Neural progenitor cell (in vitro differentiated cells): ENCODE measurements around the gene DNAH10. TPM values are rescaled to one million over a fixed set of nuclear protein-coding genes. Genes with fewer than 3 reads are reported as not detected.
"Not testable (repeated sequence)": the region's sequence is repeated elsewhere in the genome, so short reads cannot be mapped to it uniquely, and the experiment has no call there.

Experiments used
- DNase-seq: peaks from one replicate; pipeline ENCODE4 v3.0.0-alpha.2; 2016; ENCODE audit warnings: low spot score
- H2AFZ ChIP-seq: fragments of 200-600 bp; sonication (generic); replicated peaks from 2 replicates; pipeline ENCODE4 v1.6.1; 2016; ENCODE audit warnings: antibody characterized with exemption
- H3F3A ChIP-seq: fragments of 200-600 bp; sonication (generic); 2 replicates; pipeline ENCODE4 v1.6.1; 2016; ENCODE audit warnings: antibody characterized with exemption, low read depth
- H3K27ac ChIP-seq: fragments of 200-600 bp; sonication (generic); 2 replicates; pipeline ENCODE4 v1.5.1; 2016; ENCODE audit warnings: mild to moderate bottlenecking
- H3K27me3 ChIP-seq: fragments of 200-600 bp; sonication (generic); 2 replicates; pipeline ENCODE4 v1.6.1; 2016; ENCODE audit warnings: mild to moderate bottlenecking, moderate library complexity
- H3K36me3 ChIP-seq: fragments of 200-600 bp; sonication (generic); 2 replicates; pipeline ENCODE4 v1.5.1; 2016
- H3K4me1 ChIP-seq: fragments of 200-600 bp; sonication (generic); 2 replicates; pipeline ENCODE4 v1.6.1; 2016; ENCODE audit warnings: mixed run types
- H3K4me2 ChIP-seq: fragments of 200-600 bp; sonication (generic); 2 replicates; pipeline ENCODE4 v1.6.1; 2016
- H3K4me3 ChIP-seq: fragments of 200-600 bp; sonication (generic); 2 replicates; pipeline ENCODE4 v1.5.1; 2016
- H3K79me2 ChIP-seq: fragments of 200-600 bp; sonication (generic); 2 replicates; pipeline ENCODE4 v1.6.1; 2016; ENCODE audit warnings: low read depth
- H3K9ac ChIP-seq: fragments of 200-600 bp; sonication (generic); 2 replicates; pipeline ENCODE4 v1.6.1; 2016
- H3K9me3 ChIP-seq: fragments of 200-600 bp; sonication (generic); 2 replicates; pipeline ENCODE4 v1.5.1; 2016; ENCODE audit warnings: low read depth
- H4K20me1 ChIP-seq: fragments of 200-600 bp; sonication (generic); 2 replicates; pipeline ENCODE4 v1.6.1; 2016; ENCODE audit warnings: low read depth
- H3K27ac Mint-ChIP-seq: 3 replicates; pipeline ENCODE4 v1.8.0; 2021; ENCODE audit warnings: mixed read lengths
- H3K27me3 Mint-ChIP-seq: 2 replicates; pipeline ENCODE4 v1.8.0; 2022; ENCODE audit warnings: low read depth, mild to moderate bottlenecking, inconsistent platforms, moderate library complexity, mixed read lengths; ENCODE audit not compliant: insufficient read depth
- H3K36me3 Mint-ChIP-seq: 3 replicates; pipeline ENCODE4 v1.8.0; 2021; ENCODE audit warnings: mixed read lengths
- H3K4me1 Mint-ChIP-seq: 3 replicates; pipeline ENCODE4 v1.8.0; 2021; ENCODE audit warnings: mixed read lengths
- H3K4me3 Mint-ChIP-seq: 3 replicates; pipeline ENCODE4 v1.8.0; 2021; ENCODE audit warnings: mild to moderate bottlenecking, moderate library complexity, mixed read lengths
- H3K9me3 Mint-ChIP-seq: 3 replicates; pipeline ENCODE4 v1.8.0; 2020; ENCODE audit warnings: mixed read lengths
- EZH2 ChIP-seq: fragments of 200-600 bp; sonication (generic); IDR thresholded peaks from 2 replicates; pipeline ENCODE4 v1.6.1; 2017; ENCODE audit warnings: antibody characterized with exemption, mild to moderate bottlenecking, moderate library complexity
- EZH2phosphoT487 ChIP-seq: fragments of 200-600 bp; sonication (generic); IDR thresholded peaks from 2 replicates; pipeline ENCODE4 v1.6.1; 2017; ENCODE audit warnings: antibody characterized with exemption
- total RNA-seq: library from RNA; depleted of rRNA; stranded (reverse); fragments of >200 nt; gene quantifications from 2 replicates; pipeline ENCODE4 v1.2.3, GENCODE V29; 2015; ENCODE audit warnings: low replicate concordance
- TF ChIP-seq, protein P1 (sequence below): fragments of 200-600 bp; sonication (generic); IDR thresholded peaks from 2 replicates; pipeline ENCODE4 v1.5.1; 2017; ENCODE audit warnings: antibody characterized with exemption, mild to moderate bottlenecking

Gene DNAH10
- total RNA-seq, 1 donor from 2014 or later, result 0.26 TPM

DNA sequence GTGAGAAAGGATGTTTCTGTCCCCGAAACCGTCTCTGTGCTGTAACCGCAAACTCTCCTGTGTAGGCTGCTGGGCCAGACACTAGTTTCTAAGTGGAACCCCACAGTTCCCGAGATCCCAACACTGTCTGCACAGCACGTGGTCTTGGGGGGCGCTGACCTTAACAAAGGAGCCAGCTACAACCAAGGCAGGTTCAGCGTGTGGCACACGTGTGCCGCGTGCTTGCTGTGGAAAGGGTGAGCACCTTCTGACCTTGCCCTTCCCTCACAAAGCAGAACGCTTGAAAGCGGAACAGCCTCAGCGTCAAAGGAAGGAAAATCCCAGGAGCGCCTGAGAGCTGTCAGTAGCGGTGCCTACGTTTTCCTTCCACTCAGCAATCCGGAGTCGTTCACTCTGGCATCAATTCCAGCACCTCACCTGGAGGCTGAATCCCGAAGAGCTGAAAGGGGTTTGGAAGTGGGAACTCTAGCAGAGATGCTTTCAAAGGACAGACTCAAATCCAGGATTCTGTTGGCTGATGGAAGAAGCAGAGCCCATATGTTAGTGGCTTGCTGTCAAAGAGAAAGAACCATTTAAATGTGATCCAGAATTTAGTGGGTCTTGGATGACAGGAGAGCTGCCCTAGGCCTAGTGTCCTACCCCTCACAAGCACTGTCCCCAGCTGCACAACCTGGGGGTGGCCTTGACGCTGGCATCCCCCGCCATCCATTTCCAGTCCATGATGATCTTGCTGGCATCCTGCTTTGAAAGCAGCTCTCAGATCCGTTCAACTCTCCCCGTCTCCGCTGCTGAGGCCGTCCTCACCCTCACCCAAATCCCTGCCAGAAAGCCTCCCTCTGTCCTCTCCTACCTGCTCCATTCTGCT, 183.4 kb downstream of the DNAH10 start:
- TF ChIP-seq EZH2 (no peak), EZH2phosphoT487 (no peak)
- TF ChIP-seq, protein P1, sequence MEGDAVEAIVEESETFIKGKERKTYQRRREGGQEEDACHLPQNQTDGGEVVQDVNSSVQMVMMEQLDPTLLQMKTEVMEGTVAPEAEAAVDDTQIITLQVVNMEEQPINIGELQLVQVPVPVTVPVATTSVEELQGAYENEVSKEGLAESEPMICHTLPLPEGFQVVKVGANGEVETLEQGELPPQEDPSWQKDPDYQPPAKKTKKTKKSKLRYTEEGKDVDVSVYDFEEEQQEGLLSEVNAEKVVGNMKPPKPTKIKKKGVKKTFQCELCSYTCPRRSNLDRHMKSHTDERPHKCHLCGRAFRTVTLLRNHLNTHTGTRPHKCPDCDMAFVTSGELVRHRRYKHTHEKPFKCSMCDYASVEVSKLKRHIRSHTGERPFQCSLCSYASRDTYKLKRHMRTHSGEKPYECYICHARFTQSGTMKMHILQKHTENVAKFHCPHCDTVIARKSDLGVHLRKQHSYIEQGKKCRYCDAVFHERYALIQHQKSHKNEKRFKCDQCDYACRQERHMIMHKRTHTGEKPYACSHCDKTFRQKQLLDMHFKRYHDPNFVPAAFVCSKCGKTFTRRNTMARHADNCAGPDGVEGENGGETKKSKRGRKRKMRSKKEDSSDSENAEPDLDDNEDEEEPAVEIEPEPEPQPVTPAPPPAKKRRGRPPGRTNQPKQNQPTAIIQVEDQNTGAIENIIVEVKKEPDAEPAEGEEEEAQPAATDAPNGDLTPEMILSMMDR, result no peak
- Mint-ChIP-seq H3K4me1 (peaks cover 45% of the 10 kb centered on the region), H3K27me3 (peaks cover 2% of the 10 kb centered on the region), H3K27ac (peak overlapping the region; percentile 17), H3K36me3 (peaks cover 26% of the 10 kb centered on the region), H3K9me3 (peaks cover 9% of the 10 kb centered on the region), H3K4me3 (no peak overlapping the region)
- H3K27ac ChIP-seq, result no peak overlapping the region
- no peak for DNase-seq
- peaks cover 8% of the 10 kb centered on the region for H3K27me3 ChIP-seq
- H3K79me2 ChIP-seq, result no peaks in the 10 kb centered on the region
- H3K4me2 ChIP-seq, result no peak overlapping the region
- H3K36me3 ChIP-seq, result no peaks in the 10 kb centered on the region
- H3K4me1 ChIP-seq, result peaks cover 10% of the 10 kb centered on the region
- H2AFZ ChIP-seq, result no peak overlapping the region
- H4K20me1 ChIP-seq, result no peaks in the 10 kb centered on the region
- H3K9me3 ChIP-seq, result no peaks in the 10 kb centered on the region
- no peak overlapping the region for H3K9ac ChIP-seq
- no peaks in the 10 kb centered on the region for H3F3A ChIP-seq
- H3K4me3 ChIP-seq, result no peak overlapping the region

DNA sequence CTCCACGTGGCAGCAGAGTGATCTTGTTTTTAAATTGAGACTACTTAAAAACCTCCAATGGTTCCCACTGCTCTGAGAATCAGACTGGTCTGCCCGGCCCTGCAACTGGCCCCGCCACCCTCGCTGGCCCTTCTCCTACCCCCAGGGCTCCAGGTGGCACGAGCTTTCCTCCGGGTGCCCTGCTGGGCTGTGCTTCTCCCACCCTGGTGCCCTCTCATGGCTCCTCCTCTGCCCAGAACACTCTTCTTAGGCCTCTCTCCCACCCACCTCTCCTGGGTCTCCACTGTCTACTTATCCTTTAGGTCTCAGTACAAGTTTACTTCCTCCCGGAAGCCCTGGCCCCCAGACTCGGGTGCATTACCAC, 184.0 kb downstream of the DNAH10 start:
- peaks cover 8% of the 10 kb centered on the region for H3K27me3 ChIP-seq
- DNase-seq, result no peak
- peaks cover 2% of the 10 kb centered on the region for H3K27me3 Mint-ChIP-seq
- no peak overlapping the region for H3K4me3 Mint-ChIP-seq
- TF ChIP-seq EZH2, result no peak
- H3K36me3 Mint-ChIP-seq, result peaks cover 26% of the 10 kb centered on the region
- no peak overlapping the region for H3K9ac ChIP-seq
- no peak overlapping the region for H3K4me3 ChIP-seq
- H2AFZ ChIP-seq, result no peak overlapping the region
- peaks cover 9% of the 10 kb centered on the region for H3K9me3 Mint-ChIP-seq
- H3K27ac ChIP-seq, result no peak overlapping the region
- no peaks in the 10 kb centered on the region for H4K20me1 ChIP-seq
- no peaks in the 10 kb centered on the region for H3K9me3 ChIP-seq
- no peaks in the 10 kb centered on the region for H3K36me3 ChIP-seq
- no peak overlapping the region for H3K4me2 ChIP-seq
- H3F3A ChIP-seq, result no peaks in the 10 kb centered on the region
- H3K4me1 ChIP-seq, result peaks cover 10% of the 10 kb centered on the region
- H3K4me1 Mint-ChIP-seq, result peaks cover 50% of the 10 kb centered on the region
- no peaks in the 10 kb centered on the region for H3K79me2 ChIP-seq
- H3K27ac Mint-ChIP-seq, result peak overlapping the region; percentile 17

DNA sequence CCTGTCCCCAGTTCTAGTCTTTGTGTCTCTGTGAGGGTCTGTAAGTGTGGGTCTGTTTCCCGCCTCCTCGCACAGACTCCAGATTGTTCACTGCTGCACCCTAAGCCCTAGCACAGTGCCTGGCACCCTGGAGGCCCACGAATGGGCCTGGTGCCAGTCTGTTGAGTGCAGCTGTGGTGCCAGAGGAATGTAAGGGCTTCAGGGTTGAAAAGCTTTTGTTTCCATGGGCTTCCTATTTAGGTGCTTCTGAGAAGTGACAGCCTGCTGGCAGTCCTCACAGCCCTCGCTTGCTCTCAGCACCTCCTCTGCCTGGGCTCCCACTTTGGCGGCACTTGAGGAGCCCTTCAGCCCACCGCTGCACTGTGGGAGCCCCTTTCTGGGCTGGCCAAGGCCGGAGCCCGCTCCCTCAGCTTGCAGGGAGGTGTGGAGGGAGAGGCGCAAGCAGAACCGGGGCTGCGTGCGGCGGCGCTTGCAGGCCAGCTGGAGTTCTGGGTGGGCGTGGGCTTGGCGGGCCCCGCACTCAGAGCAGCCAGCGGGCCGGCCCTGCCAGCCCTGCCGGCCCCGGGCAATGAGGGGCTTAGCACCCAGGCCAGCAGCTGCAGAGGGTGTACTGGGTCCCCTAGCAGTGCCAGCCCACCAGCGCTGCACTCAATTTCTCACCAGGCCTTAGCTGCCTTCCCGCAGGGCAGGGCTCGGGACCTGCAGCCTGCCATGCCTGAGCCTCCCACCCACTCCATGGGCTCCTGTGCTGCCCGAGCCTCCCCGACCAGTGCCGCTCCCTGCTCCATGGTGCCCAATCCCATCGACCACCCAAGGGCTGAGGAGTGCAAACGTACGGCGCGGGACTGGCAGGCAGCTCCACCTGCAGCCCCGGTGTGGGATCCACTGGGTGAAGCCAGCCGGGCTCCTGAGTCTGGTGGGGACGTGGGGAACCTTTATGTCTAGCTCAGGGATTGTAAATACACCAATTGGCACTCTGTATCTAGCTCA, 184.7 kb downstream of the DNAH10 start:
- H3K4me2 ChIP-seq, H3F3A ChIP-seq, H2AFZ ChIP-seq, H3K36me3 ChIP-seq, H3K4me3 Mint-ChIP-seq, H3K9ac ChIP-seq, H3K27ac ChIP-seq, DNase-seq, H3K9me3 Mint-ChIP-seq, H3K79me2 ChIP-seq, H4K20me1 ChIP-seq, H3K9me3 ChIP-seq, H3K27me3 Mint-ChIP-seq, H3K4me3 ChIP-seq: not testable (repeated sequence)
- Mint-ChIP-seq H3K4me1 (peaks cover 55% of the 10 kb centered on the region), H3K27ac (peak overlapping the region; percentile 15), H3K36me3 (peaks cover 22% of the 10 kb centered on the region)
- Histone ChIP-seq H3K4me1 (peaks cover 10% of the 10 kb centered on the region), H3K27me3 (peaks cover 13% of the 10 kb centered on the region)

DNA sequence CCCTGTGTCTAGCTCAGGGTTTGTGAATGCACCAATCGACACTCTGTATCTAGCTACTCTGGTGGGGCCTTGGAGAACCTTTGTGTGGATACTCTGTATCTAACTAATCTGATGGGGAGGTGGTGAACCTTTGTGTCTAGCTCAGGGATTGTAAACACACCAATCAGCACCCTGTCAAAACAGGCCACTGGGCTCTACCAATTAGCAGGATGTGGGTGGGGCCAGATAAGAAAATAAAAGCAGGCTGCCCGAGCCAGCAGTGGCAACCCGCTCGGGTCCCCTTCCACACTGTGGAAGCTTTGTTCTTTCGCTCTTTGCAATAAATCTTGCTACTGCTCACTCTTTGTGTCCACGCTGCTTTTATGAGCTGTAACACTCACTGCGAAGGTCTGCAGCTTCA, 185.4 kb downstream of the DNAH10 start:
- not testable (repeated sequence) for H3K4me3 ChIP-seq, H3K27ac ChIP-seq, H2AFZ ChIP-seq, H3K9me3 Mint-ChIP-seq, H4K20me1 ChIP-seq, H3K27ac Mint-ChIP-seq, H3K27me3 Mint-ChIP-seq, H3K36me3 ChIP-seq, H3K9me3 ChIP-seq, H3F3A ChIP-seq, H3K9ac ChIP-seq, H3K79me2 ChIP-seq, H3K4me2 ChIP-seq, H3K4me3 Mint-ChIP-seq, DNase-seq
- peaks cover 17% of the 10 kb centered on the region for H3K36me3 Mint-ChIP-seq
- peaks cover 55% of the 10 kb centered on the region for H3K4me1 Mint-ChIP-seq
- peaks cover 20% of the 10 kb centered on the region for H3K27me3 ChIP-seq
- H3K4me1 ChIP-seq, result peaks cover 10% of the 10 kb centered on the region
